GM21723 (cell line): ENCODE measurements around the gene PLAA.

Experiments used
- ATAC-seq: cut with Tn5 transposase; IDR thresholded peaks from one replicate; pipeline ENCODE4 v1.9.1; 2021; ENCODE audit warnings: mild to moderate bottlenecking, moderate library complexity; ENCODE audit not compliant: unreplicated experiment

Gene PLAA

DNA sequence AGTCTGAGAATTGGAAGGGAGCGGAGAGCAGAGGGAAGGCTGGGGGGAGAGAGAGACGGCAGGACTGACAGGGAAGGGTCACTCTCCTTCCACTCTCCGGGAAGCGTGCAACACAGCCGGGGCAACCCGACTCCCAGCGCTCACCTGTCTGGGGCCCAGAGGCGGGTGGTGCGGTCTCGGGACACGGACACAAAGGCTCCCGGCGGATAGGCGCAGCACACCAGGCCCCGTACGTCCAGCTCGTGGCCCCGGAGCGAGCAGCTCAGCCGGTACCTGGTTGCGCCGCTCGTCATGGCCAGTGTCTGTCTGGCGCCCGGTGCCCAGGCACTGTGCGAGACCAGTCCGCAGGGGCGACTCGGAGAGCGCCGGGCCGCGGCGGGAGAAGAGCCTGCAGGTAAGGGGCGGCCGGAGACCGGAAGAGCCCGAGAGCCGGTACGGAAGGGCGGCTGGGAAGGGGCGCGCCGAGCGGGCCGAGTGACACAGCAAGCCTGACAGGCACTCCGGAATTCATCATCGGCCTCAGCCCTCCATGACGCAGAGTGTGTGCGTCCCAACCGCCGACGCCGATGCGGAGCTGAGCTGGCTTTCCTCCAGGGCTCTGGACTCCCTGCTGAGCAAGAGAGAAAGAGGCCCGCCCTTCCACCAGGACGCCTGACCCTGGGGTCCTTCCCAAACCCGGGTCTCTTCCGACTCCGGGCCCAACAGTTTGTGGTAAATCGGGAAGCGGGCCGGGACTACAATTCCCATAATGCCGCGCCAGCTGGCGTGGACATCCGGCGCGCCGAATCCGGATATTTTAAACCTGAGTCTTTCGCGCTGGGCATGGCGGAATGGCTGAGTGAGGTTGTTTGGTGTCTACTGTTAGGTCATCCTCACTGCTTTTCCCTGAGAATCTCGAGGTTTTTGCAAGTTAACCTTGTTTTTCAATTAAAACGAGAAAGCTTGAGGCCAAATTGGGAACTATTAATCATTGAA, at the start of gene PLAA:
PLAA (minus strand) TSS at position 490 of the 975 bp plus-strand sequence; CDS start at position 293, 197 bp downstream.
- ATAC-seq, result peak; percentile 99

- ATAC-seq, result no peak
Measured at GRCh38 chr9:26995810-26996209, 48.8 kb upstream of the PLAA start.

DNA sequence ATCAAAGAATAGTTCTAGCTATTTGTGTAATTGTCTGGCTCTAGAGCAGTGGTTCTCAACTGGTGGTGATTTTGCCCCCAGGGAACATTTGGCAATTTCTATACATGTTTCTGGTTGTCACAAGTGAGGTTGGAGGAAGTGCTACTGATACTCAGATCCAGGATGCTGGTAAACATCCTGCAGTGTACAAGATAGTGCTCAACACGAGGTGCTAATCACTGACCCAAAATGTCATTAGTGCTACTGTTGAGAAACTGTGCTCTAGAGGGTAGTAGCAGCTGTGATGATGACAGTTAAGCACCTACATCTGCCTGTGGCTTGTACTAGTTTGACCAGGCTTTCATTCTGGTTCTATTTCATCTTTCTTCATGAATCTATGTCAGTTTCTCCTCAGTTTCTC, 36.3 kb upstream of the PLAA start:
- peak; percentile 62 for ATAC-seq

DNA sequence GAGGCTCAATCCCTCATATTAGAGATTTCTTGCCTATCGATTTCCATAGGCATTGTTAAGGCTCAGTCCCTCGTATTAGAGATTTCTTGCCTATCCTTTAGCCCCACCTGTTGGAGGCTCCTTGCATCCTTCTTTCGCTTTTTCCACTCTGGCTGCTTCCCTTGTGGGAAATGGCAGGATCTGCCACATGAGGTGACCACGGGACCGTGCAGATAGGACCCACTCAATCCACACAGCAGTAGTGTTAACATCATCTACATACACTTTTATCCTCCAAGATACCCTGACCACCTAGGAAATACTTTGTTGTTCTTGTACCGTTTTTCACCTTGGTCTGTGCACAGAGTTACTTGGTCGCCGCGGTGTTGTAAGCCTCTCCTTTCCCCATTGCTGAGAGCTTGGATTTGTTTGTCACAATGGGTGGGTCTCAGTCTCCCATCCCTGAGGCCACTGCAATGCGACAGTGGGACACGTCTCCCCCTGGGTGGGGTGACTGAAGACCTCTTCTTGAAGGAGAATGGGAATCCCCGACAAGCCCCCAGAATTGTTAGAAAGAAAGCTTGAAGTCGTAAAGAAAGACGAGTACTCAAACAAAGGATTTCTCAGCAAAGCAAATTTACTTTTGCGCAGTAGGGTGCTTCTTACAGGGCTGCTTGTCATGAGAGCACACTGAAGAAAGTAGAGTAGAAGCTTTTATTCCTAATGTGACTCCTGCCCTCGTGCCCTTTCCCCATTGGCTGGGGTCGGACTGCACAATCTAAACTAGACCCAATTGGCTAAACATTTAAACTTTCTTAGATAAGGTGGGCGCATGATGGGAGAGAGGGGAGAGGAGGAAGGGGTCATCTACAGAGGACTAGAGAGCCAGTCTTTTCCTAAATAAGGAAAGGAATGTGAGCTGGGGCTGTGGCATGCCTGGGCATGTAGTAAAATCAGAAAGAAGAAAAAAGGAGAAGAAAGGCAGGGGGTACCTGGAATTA, 29.0 kb upstream of the PLAA start:
- ATAC-seq, result no peak

- no peak for ATAC-seq
Measured at GRCh38 chr9:26974927-26975326, 27.9 kb upstream of the PLAA start.

DNA sequence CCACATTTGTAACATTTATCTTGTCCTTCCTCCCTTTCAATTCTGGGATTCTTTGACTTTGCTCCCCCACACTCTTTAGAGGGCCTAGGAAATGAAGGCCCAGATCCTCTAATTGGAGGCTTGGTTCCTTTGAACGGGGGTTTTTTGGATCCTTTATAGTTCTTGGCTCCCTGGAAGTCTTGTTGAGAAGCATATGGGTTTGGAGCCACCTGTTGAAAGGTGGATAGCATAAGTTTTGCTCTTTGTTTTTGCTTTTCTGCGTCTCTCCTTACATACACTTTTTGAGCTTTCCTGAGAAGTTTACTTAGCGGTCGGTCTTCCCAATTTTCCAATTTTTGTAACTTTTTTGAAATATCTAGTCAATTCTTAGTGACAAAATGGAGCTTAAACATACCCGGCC, 26.9 kb upstream of the PLAA start:
- no peak for ATAC-seq

DNA sequence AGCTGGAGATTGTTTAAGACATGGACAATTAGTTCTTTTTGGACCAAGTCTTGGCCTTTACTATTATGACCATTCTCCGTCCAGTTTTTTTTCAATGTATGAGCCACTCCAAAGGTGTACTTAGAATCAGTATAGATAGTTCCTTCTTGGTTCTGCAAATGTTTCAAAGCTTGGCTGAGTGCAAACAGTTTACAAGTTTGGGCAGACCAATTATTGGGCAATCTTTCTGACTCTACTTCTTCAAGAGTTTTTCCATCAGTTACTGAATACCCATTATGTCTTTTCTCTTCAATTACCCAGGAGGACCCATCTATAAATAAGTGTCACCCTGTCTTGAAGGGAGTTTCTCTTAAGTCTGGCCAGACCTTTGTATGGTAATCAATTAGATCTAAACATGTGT, 24.7 kb upstream of the PLAA start:
- ATAC-seq, result no peak

GRCh38 chr9:26956860-26957233, 9.8 kb upstream of the PLAA start:
- no peak for ATAC-seq

DNA sequence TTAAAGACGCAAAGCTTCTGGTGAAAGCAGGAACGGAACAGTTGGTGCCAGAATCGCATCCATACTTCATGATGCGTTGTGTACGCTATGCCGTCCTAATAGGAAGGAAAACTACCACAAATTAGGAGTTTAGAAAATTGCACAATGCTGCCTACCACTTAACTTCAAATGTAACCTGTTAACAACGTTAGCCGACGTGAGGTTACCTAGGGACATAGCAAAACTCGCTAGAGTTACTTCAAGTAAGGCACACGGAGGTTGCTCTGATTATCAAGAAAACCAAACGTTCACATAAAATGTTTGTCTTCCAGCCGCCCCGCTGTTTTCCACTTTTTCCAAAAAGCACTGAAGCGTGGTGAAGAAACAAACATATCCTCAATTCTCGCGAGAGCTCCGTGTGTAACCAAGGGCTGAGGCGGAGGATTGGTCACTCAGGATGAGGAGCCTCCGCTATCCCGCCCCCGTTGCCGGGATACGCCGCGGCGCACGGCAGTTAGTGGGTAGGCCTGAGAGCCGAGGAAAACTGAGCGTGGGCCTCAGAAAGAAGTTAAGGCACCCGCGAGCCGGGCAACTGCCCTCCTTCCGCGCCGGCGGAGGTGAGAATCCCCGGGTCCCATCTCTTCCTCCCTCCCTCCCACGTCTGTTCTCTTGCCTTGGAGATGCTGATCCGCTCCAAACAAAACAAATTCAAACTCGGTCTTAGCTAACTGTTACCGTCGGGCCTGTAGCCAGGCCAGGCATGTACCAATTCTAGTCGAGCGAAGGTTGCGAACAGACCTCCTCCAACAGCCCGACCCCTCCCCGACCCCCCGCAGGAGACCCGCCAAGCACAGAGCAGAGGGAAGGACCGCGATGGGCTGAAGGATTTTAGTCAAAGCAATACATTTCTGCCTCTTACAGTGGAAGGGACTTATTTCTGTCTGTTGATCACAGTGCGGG, 9.1 kb upstream of the PLAA start, which contains the start of gene IFT74:
IFT74 (plus strand) TSS at position 492 of the 939 bp plus-strand sequence. CDS start 5,556 bp downstream, outside the sequence.
- peak; percentile 98 for ATAC-seq

DNA sequence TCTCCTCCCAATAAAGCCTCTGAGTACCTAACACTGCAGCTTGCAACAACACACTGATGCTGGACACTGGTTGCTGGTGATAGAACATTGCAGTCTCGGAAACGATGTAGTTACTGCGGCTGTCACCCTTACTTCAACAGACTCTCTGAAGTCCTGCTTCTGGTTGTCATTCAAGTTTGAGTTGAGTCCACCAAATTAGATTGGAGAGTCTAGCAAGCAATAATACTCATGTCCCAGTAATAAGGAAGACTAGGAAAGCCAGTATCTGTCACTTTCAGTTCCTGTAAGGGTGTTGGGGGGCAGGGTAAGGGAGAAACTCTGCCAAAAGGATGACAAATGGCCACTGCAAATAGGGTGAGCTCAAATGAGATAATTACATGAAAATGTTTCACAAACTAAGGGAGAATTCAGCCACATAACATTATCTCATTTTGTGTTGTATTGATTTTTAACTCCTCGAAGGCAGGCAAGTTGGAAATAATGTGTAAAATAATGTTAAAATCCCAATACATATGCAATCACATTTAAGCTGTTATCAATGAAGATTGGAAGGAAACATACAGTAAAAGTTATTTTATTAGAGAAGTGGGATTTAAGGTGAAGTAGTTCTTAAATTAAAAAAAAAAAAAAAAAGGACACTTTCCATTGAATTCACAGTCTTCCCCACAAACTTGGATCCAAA, 8.3 kb upstream of the PLAA start:
- peak; percentile 29 for ATAC-seq

DNA sequence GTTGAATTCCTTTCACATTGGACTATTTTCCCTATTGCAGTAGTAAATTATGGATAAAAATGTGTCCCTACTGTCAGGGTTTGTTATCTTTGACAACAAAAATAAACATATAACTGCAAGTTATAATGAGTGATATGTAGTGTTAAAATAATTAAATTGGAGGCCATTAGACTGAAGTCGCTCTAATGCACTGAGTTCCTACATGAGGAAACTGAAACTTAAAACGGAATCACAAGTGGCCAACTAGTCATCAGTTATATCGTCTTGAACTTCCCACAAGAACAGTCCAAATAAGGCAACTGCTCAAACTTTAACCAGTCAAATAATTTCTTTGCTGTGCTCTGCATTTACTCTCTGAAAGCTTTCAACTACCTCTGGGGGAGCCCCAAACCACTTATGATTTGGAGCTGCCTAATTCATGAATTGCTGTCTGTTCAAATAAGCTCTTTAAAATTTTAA, 7.0 kb upstream of the PLAA start:
- ATAC-seq, result peak; percentile 28

GRCh38 chr9:26951794-26952193, 4.8 kb upstream of the PLAA start:
- ATAC-seq, result no peak

- ATAC-seq, result no peak
Measured at GRCh38 chr9:26950521-26950920, 3.5 kb upstream of the PLAA start.

GRCh38 chr9:26949637-26950069, 2.6 kb upstream of the PLAA start:
- no peak for ATAC-seq

DNA sequence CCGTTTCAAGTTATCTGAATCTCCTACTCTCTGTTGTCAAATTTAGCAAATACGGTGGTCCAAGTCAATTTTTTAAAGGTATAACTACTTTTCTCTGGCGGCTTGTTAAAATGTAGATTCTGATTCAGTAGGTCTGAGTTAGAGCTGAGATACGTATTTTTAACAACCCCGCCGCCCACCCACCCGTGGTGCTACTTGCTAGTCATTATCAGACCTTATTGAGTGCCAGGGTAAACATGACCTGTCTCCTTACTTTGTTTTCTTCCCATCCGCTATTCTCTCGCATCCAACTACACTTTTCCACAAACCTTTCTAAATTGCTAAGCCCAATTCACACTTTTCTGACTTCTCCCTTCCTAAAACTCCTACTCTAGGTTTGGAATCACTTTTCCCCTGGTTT, 694 bp upstream of the PLAA start:
- ATAC-seq, result no peak

DNA sequence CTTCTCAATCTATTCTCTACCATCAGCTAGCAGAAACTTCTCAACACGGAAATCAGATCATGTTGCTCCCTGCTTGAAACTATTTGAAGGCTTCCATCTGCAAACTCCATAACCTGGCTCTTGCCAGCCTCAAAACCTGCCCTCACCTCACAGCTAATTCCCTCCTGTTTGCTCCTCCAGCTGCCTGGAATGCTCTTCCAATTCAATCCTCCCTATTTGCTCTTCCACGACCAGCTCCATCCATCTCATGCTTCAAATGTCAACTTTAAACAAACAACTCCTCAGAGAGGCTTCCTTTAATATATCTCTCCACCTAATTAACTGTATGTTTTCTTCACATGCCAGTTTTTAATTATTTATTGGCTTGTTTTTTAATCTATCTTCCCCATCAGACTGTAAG, 1.5 kb downstream of the PLAA start:
- ATAC-seq, result no peak

GRCh38 chr9:26940779-26941178, 6.3 kb downstream of the PLAA start:
- no peak for ATAC-seq

- no peak for ATAC-seq
Measured at GRCh38 chr9:26939955-26940711, 6.9 kb downstream of the PLAA start.
